Suprapubic skin (tissue), 4 donors: ENCODE data around the gene BRPF1.

Experiments used
- CTCF ChIP-seq, 2 donors: fragments of 200-600 bp in 1 of 2; fragments of 450-650 bp in 1 of 2; sonication (generic) in 1 of 2; IDR thresholded peaks; one replicate each; pipeline ENCODE4 v1.5.1; 2016 to 2019; ENCODE audit warnings: antibody characterized with exemption in 2 of 2, mild to moderate bottlenecking in 1 of 2, moderate library complexity in 1 of 2
- EP300 ChIP-seq: sonication (generic); formaldehyde crosslinking; IDR thresholded peaks from one replicate; pipeline ENCODE4 v1.6.1; 2017; ENCODE audit warnings: antibody characterized with exemption
- POLR2A ChIP-seq, 2 donors: fragments of 450-650 bp; IDR thresholded peaks; one replicate each; pipeline ENCODE4 v1.6.1; 2017; ENCODE audit warnings: antibody characterized with exemption in 2 of 2, mild to moderate bottlenecking in 2 of 2, moderate library complexity in 2 of 2
- POLR2AphosphoS5 ChIP-seq, 3 donors: sonication (generic); formaldehyde crosslinking; IDR thresholded peaks; one replicate each; pipeline ENCODE4 v1.6.1; 2017; ENCODE audit warnings: antibody characterized with exemption in 3 of 3

GRCh38 chr3:9781551-9781950 is 50.0 kb downstream of the BRPF1 start:
- TF ChIP-seq CTCF (IDR thresholded peaks at IDR 0.05) (no peak), POLR2AphosphoS5 (IDR thresholded peaks at IDR 0.05) (no peak), EP300 (no peak), POLR2A (IDR thresholded peaks at IDR 0.05) (no peak)
